ENCODE results near the gene HMCN2. TPM values are rescaled to one million over a fixed set of nuclear protein-coding genes. Genes with fewer than 3 reads are reported as not detected.

The HMCN2 gene
- total RNA-seq, 2 experiments from 2014 or later: not detected

GRCh38 chr9:130462685-130463540, 197.4 kb downstream of the HMCN2 start:
- Histone ChIP-seq H3K4me1 (ENCODE audit: insufficient read depth, low read length, poor library complexity, severe bottlenecking) (no peaks in the 10 kb centered on the region), H3K36me3 (ENCODE audit: insufficient read depth, low read length) (no peaks in the 10 kb centered on the region), H3K4me2 (ENCODE audit: low read length) (no peak overlapping the region), H4K20me1 (ENCODE audit: insufficient read depth, low read length) (no peaks in the 10 kb centered on the region), H3K79me2 (ENCODE audit: insufficient read depth, low read depth, low read length) (no peaks in the 10 kb centered on the region), H3K4me3 (ENCODE audit: low read depth, low read length, poor library complexity, severe bottlenecking) (no peak overlapping the region), H2AFZ (ENCODE audit: low read length) (no peak overlapping the region), H3K9me3 (ENCODE audit: low read length) (no peaks in the 10 kb centered on the region), H3K27ac (ENCODE audit: low read depth, low read length, poor library complexity, severe bottlenecking) (no peak overlapping the region), H3K9me2 (ENCODE audit: insufficient read depth, low read length) (no peaks in the 10 kb centered on the region)
- POLR2A ChIA-PET: no interaction called here
- no TSS peak for BruUV-seq (replicated peaks)
- no peak for DNase-seq (ENCODE audit: low spot score)
- CTCF ChIA-PET (ENCODE audit: unreplicated experiment): no interaction called here
- intact Hi-C loops (cut with micrococcal nuclease; ENCODE audit: unreplicated experiment): loop anchor here (5.0 kb wide), 1 partner anchor 399 kb away; no protein-coding TSS in a partner anchor
- no peak for TF ChIP-seq EZH2phosphoT487 (IDR thresholded peaks at IDR 0.05; ENCODE audit: borderline replicate concordance, low read depth, low read length)
- no peak for TF ChIP-seq CTCF (conservative IDR thresholded peaks at IDR 0.05; ENCODE audit: low read length)

GRCh38 chr9:130463763-130464745, 198.5 kb downstream of the HMCN2 start:
- Histone ChIP-seq H3K4me3 (ENCODE audit: low read depth, low read length, poor library complexity, severe bottlenecking) (no peak overlapping the region), H3K79me2 (ENCODE audit: insufficient read depth, low read depth, low read length) (no peaks in the 10 kb centered on the region), H2AFZ (ENCODE audit: low read length) (no peak overlapping the region), H4K20me1 (ENCODE audit: insufficient read depth, low read length) (no peaks in the 10 kb centered on the region), H3K27ac (ENCODE audit: low read depth, low read length, poor library complexity, severe bottlenecking) (no peak overlapping the region), H3K9me2 (ENCODE audit: insufficient read depth, low read length) (no peaks in the 10 kb centered on the region), H3K4me1 (ENCODE audit: insufficient read depth, low read length, poor library complexity, severe bottlenecking) (no peaks in the 10 kb centered on the region), H3K9me3 (ENCODE audit: low read length) (no peaks in the 10 kb centered on the region), H3K4me2 (ENCODE audit: low read length) (no peak overlapping the region), H3K36me3 (ENCODE audit: insufficient read depth, low read length) (no peaks in the 10 kb centered on the region)
- ChIA-PET CTCF (ENCODE audit: unreplicated experiment) (no interaction called here), POLR2A (interaction anchor here (1.4 kb wide), 1 partner anchor 229 kb away, joined by 3 read pairs; the partner anchor contains the start of gene EXOSC2)
- TF ChIP-seq CTCF (conservative IDR thresholded peaks at IDR 0.05; ENCODE audit: low read length): no peak
- no peak for TF ChIP-seq EZH2phosphoT487 (IDR thresholded peaks at IDR 0.05; ENCODE audit: borderline replicate concordance, low read depth, low read length)
- no peak for DNase-seq (ENCODE audit: low spot score)
- intact Hi-C loops (cut with micrococcal nuclease; ENCODE audit: unreplicated experiment): loop anchor here (5.0 kb wide), 1 partner anchor 398 kb away; no protein-coding TSS in a partner anchor
- BruUV-seq (replicated peaks): no TSS peak

Data from OCI-LY7 (cell line).